Activated CD4-positive, alpha-beta T cell treated with anti-CD3 and anti-CD28 coated beads, Interleukin-2, amount 10 ng/mL, durations not matched to agents 7 days and 5 days (primary cell): ENCODE results near the gene TIMM50. TPM values are rescaled to one million over a fixed set of nuclear protein-coding genes. Genes with fewer than 3 reads are reported as not detected.
"Not testable (repeated sequence)": the region's sequence is repeated elsewhere in the genome, so short reads cannot be mapped to it uniquely, and the experiment has no call there.

Source experiments
- CTCF ChIA-PET: fragments of 350-600 bp; sonication (Branson Sonifier 250); formaldehyde crosslinking; loops from one replicate; lab custom pipeline; 2021; ENCODE audit warnings: antibody characterized with exemption; lab: Charles Lee
- POLR2A ChIA-PET: fragments of 350-600 bp; sonication (Branson Sonifier 250); formaldehyde crosslinking; loops from one replicate; lab custom pipeline; 2021; ENCODE audit warnings: antibody characterized with exemption; lab: Charles Lee
- DNase-seq: peaks from one replicate; pipeline ENCODE4 v3.0.0-alpha.2; 2020
- H3K27ac Mint-ChIP-seq: one replicate; pipeline ENCODE4 v1.8.0; 2021; ENCODE audit warnings: mild to moderate bottlenecking, moderate library complexity, mixed read lengths
- H3K27me3 Mint-ChIP-seq: one replicate; pipeline ENCODE4 v1.8.0; 2021; ENCODE audit warnings: mixed read lengths
- H3K36me3 Mint-ChIP-seq: one replicate; pipeline ENCODE4 v1.8.0; 2021; ENCODE audit warnings: low read depth, mixed read lengths
- H3K4me1 Mint-ChIP-seq: one replicate; pipeline ENCODE4 v1.8.0; 2021; ENCODE audit warnings: mixed read lengths
- H3K4me3 Mint-ChIP-seq: one replicate; pipeline ENCODE4 v1.8.0; 2021; ENCODE audit warnings: mild to moderate bottlenecking, moderate library complexity, mixed read lengths
- H3K9me3 Mint-ChIP-seq: one replicate; pipeline ENCODE4 v1.8.0; 2021; ENCODE audit warnings: mixed read lengths
- total RNA-seq, 2 experiments: library from RNA; stranded (reverse); gene quantifications; one replicate each; pipeline ENCODE4 v1.2.3, GENCODE V29; 2021

Gene TIMM50
- total RNA-seq, 2 experiments from 2014 or later = 45.7 to 56.8 TPM

- POLR2A ChIA-PET = interaction anchor here (0.6 to 2.1 kb wide), 2 partner anchors 11 to 335 kb away, joined by 3 to 8 read pairs; partner anchors contain the start of gene RPS16
- peaks cover 54% of the 10 kb centered on the region for H3K4me1 Mint-ChIP-seq
- no peaks in the 10 kb centered on the region for H3K27me3 Mint-ChIP-seq
- H3K36me3 Mint-ChIP-seq = peaks cover 36% of the 10 kb centered on the region
- peak overlapping the region; percentile 92 for H3K4me3 Mint-ChIP-seq
- H3K27ac Mint-ChIP-seq = peak overlapping the region; percentile 97
- DNase-seq = no peak
- H3K9me3 Mint-ChIP-seq = no peaks in the 10 kb centered on the region
- CTCF ChIA-PET = interaction anchor here (0.8 to 2.5 kb wide), 5 partner anchors 11 to 48 kb away, joined by 3 to 10 read pairs (median 4); partner anchors contain the start of gene RPS16
Observed at GRCh38 chr19:39446365-39447084, 34.1 kb upstream of the TIMM50 start.

- ChIA-PET CTCF (interaction anchor here (0.9 to 2.5 kb wide), 2 partner anchors 12 to 26 kb away, joined by 4 to 6 read pairs; no protein-coding TSS in a partner anchor), POLR2A (no interaction called here)
- Mint-ChIP-seq H3K27me3 (no peaks in the 10 kb centered on the region), H3K9me3 (no peaks in the 10 kb centered on the region), H3K4me1 (peaks cover 64% of the 10 kb centered on the region), H3K36me3 (peaks cover 51% of the 10 kb centered on the region), H3K4me3 (peak overlapping the region; percentile 92), H3K27ac (peak overlapping the region; percentile 97)
- no peak for DNase-seq
Observed at GRCh38 chr19:39448271-39448670, 32.4 kb upstream of the TIMM50 start.

- no peaks in the 10 kb centered on the region for H3K9me3 Mint-ChIP-seq
- H3K4me1 Mint-ChIP-seq = peaks cover 64% of the 10 kb centered on the region
- DNase-seq = no peak
- CTCF ChIA-PET = interaction anchor here (0.6 to 2.5 kb wide), 2 partner anchors 11 to 33 kb away, joined by 3 to 6 read pairs; no protein-coding TSS in a partner anchor
- no peaks in the 10 kb centered on the region for H3K27me3 Mint-ChIP-seq
- peak overlapping the region; percentile 97 for H3K27ac Mint-ChIP-seq
- POLR2A ChIA-PET = no interaction called here
- H3K4me3 Mint-ChIP-seq = peak overlapping the region; percentile 59
- H3K36me3 Mint-ChIP-seq = peaks cover 57% of the 10 kb centered on the region
Observed at GRCh38 chr19:39449116-39449797, 31.4 kb upstream of the TIMM50 start.

GRCh38 chr19:39451257-39451656, 29.4 kb upstream of the TIMM50 start:
- DNase-seq, H3K27me3 Mint-ChIP-seq, POLR2A ChIA-PET, H3K4me3 Mint-ChIP-seq, H3K9me3 Mint-ChIP-seq, CTCF ChIA-PET: not testable (repeated sequence)
- peaks cover 58% of the 10 kb centered on the region for H3K4me1 Mint-ChIP-seq
- peaks cover 49% of the 10 kb centered on the region for H3K36me3 Mint-ChIP-seq
- peak overlapping the region; percentile 28 for H3K27ac Mint-ChIP-seq

GRCh38 chr19:39463403-39463802, 17.2 kb upstream of the TIMM50 start:
- no peak for DNase-seq
- H3K27ac Mint-ChIP-seq = no peak overlapping the region
- ChIA-PET POLR2A (no interaction called here), CTCF (interaction anchor here (1.4 kb wide), 2 partner anchors 11 to 17 kb away, joined by 3 to 4 read pairs; partner anchors contain the start of gene TIMM50)
- no peak overlapping the region for H3K4me3 Mint-ChIP-seq
- no peaks in the 10 kb centered on the region for H3K9me3 Mint-ChIP-seq
- H3K4me1 Mint-ChIP-seq = no peaks in the 10 kb centered on the region
- H3K36me3 Mint-ChIP-seq = peaks cover 50% of the 10 kb centered on the region
- H3K27me3 Mint-ChIP-seq = no peaks in the 10 kb centered on the region

GRCh38 chr19:39465956-39466747, 14.5 kb upstream of the TIMM50 start:
- ChIA-PET CTCF (interaction anchor here (1.1 to 1.4 kb wide), 2 partner anchors 8 to 68 kb away, joined by 3 to 6 read pairs; no protein-coding TSS in a partner anchor), POLR2A (no interaction called here)
- Mint-ChIP-seq H3K9me3 (no peaks in the 10 kb centered on the region), H3K27me3 (no peaks in the 10 kb centered on the region), H3K27ac (no peak overlapping the region), H3K4me3 (no peak overlapping the region), H3K4me1 (no peaks in the 10 kb centered on the region), H3K36me3 (peaks cover 48% of the 10 kb centered on the region)
- DNase-seq = no peak

DNA sequence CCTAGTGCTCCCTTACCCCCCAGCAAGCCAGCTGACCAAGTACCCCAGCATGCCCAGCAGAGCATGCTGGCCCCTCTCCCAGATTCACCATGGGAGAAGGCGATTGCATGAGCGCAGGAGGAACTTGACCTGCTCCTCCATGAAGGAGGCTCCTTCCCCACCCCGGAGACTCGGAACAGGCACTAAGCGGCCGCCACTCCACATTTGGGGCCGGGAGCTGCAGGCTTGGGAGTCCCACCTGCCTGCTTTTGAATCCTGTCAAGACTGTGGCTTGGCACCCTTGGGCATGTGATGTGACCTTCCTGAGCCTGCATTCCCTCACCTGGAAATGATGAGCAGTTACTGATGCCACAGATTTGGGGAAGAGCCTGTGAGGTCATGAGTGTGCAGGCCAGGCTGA, 12.7 kb upstream of the TIMM50 start:
- Mint-ChIP-seq H3K36me3 (peaks cover 51% of the 10 kb centered on the region), H3K27ac (peak overlapping the region; percentile 38), H3K4me1 (peaks cover 4% of the 10 kb centered on the region), H3K9me3 (no peaks in the 10 kb centered on the region), H3K27me3 (no peaks in the 10 kb centered on the region), H3K4me3 (no peak overlapping the region)
- DNase-seq = no peak
- ChIA-PET POLR2A (no interaction called here), CTCF (no interaction called here)

DNA sequence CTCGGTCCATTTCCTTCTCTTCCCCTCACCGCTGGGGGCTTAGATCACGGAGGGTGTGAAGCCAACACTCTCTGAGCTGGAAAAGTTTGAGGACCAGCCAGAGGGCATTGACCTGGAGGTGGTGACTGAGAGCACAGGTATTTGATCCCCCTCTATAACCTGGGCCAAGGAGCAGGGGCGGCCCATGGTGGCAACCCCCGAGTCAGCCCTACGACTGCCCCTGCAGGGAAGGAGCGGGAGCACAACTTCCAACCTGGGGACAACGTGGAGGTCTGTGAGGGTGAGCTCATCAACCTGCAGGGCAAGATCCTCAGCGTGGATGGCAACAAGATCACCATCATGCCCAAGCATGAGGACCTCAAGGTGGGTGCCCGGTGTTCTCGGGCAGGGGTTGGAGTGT, 11.6 kb upstream of the TIMM50 start:
- ChIA-PET CTCF (interaction anchor here (0.8 kb wide), 1 partner anchor 372 kb away, joined by 3 read pairs; no protein-coding TSS in a partner anchor), POLR2A (interaction anchor here (0.6 kb wide), 1 partner anchor 40 kb away, joined by 3 read pairs; no protein-coding TSS in a partner anchor)
- Mint-ChIP-seq H3K27me3 (no peaks in the 10 kb centered on the region), H3K36me3 (peaks cover 55% of the 10 kb centered on the region), H3K9me3 (no peaks in the 10 kb centered on the region), H3K4me3 (no peak overlapping the region), H3K27ac (no peak overlapping the region), H3K4me1 (peaks cover 5% of the 10 kb centered on the region)
- no peak for DNase-seq

- Mint-ChIP-seq H3K9me3 (no peaks in the 10 kb centered on the region), H3K36me3 (peaks cover 59% of the 10 kb centered on the region), H3K4me1 (peaks cover 7% of the 10 kb centered on the region), H3K27me3 (no peaks in the 10 kb centered on the region), H3K27ac (peak overlapping the region; percentile 56), H3K4me3 (no peak overlapping the region)
- ChIA-PET POLR2A (interaction anchor here (0.6 kb wide), 1 partner anchor 41 kb away, joined by 3 read pairs; no protein-coding TSS in a partner anchor), CTCF (interaction anchor here (0.6 to 0.8 kb wide), 2 partner anchors 63 to 372 kb away, joined by 3 read pairs; partner anchors contain the start of gene EID2B)
- no peak for DNase-seq
Observed at GRCh38 chr19:39469567-39469966, 11.1 kb upstream of the TIMM50 start.

- Mint-ChIP-seq H3K36me3 (peaks cover 56% of the 10 kb centered on the region), H3K4me1 (peaks cover 7% of the 10 kb centered on the region), H3K27me3 (no peaks in the 10 kb centered on the region), H3K4me3 (no peak overlapping the region), H3K9me3 (no peaks in the 10 kb centered on the region), H3K27ac (no peak overlapping the region)
- DNase-seq = no peak
- ChIA-PET POLR2A (no interaction called here), CTCF (no interaction called here)
Observed at GRCh38 chr19:39470724-39471339, 9.8 kb upstream of the TIMM50 start.

DNA sequence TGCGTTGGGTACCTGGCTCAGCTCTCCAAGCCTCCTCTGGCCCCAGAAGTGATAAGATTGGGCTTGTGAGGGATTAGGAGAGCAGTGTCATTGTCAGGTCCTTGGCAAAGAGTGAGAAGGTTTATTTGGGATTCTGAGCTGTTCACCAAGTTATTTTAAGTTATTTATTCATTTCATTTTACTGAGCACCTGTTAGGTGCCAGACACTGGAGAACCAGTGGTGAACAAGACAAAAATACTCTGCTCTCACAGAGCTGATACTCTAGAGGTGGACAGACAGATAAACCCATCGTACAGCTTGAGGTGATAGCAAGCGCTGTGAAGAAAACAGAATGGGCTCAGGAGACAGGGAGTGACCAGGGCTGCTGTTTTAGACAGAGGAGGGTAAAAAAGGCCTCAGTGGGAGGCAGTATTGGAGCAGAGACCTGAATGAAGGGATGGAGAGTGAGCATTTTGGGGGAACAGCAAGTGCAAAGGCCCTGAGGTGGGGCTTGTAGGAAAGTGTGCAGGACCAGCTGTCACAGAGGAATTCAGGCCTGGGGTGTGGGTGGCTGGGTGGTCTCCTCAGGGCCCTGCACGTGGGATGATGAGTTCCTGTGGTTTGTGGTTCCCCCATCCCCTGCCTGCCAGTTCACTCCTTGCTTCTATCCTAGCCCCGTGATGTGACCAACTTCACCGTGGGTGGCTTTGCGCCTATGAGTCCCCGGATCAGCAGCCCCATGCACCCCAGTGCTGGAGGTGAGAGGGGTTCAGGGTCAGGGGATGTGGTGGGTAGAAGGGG, 8.7 kb upstream of the TIMM50 start:
- Mint-ChIP-seq H3K9me3 (no peaks in the 10 kb centered on the region), H3K27ac (peak overlapping the region; percentile 21), H3K4me1 (peaks cover 7% of the 10 kb centered on the region), H3K4me3 (no peak overlapping the region), H3K27me3 (no peaks in the 10 kb centered on the region), H3K36me3 (peaks cover 56% of the 10 kb centered on the region)
- POLR2A ChIA-PET = no interaction called here
- DNase-seq = no peak
- CTCF ChIA-PET = no interaction called here
